ENCODE measurements around the gene HEXD. TPM values are rescaled to one million over a fixed set of nuclear protein-coding genes. Genes with fewer than 3 reads are reported as not detected.

The HEXD gene
- total RNA-seq, 1 experiment from 2014 or later = 21.7 TPM

GRCh38 chr17:82412535-82413520 is 5.3 kb upstream of the HEXD start:
- DNase-seq = no peak
- Histone ChIP-seq H3K9ac (ENCODE audit: low read length) (no peak overlapping the region), H3K4me3 (ENCODE audit: low read length) (no peak overlapping the region), H3K9me3 (ENCODE audit: low read length) (no peaks in the 10 kb centered on the region), H3K27ac (ENCODE audit: low read length) (no peak overlapping the region), H4K20me1 (ENCODE audit: insufficient read depth, low read depth, low read length) (peaks cover 16% of the 10 kb centered on the region; the same call in 1 of the 2 replicates), H3K79me2 (ENCODE audit: low read length) (no peaks in the 10 kb centered on the region), H2AFZ (ENCODE audit: low read length) (no peak overlapping the region), H3K9me2 (replicated peaks; ENCODE audit: insufficient read depth, low read length) (no peaks in the 10 kb centered on the region), H3K4me2 (ENCODE audit: low read depth, low read length, poor library complexity, severe bottlenecking) (no peak overlapping the region), H3K4me1 (ENCODE audit: low read length) (peaks cover 4% of the 10 kb centered on the region), H3K27me3 (ENCODE audit: low read length) (no peaks in the 10 kb centered on the region), H3K36me3 (ENCODE audit: insufficient read depth, low read length) (no peaks in the 10 kb centered on the region)

- Histone ChIP-seq H4K20me1 (ENCODE audit: insufficient read depth, low read depth, low read length) (peaks cover 18% of the 10 kb centered on the region; the same call in 1 of the 2 replicates), H3K27me3 (ENCODE audit: low read length) (no peaks in the 10 kb centered on the region), H3K9ac (ENCODE audit: low read length) (no peak overlapping the region), H3K9me3 (ENCODE audit: low read length) (no peaks in the 10 kb centered on the region), H3K79me2 (ENCODE audit: low read length) (0 out of 2 replicates have a peak, but pooled peaks cover 6% of the 10 kb centered on the region), H3K27ac (ENCODE audit: low read length) (no peak overlapping the region), H3K36me3 (ENCODE audit: insufficient read depth, low read length) (no peaks in the 10 kb centered on the region), H3K4me2 (ENCODE audit: low read depth, low read length, poor library complexity, severe bottlenecking) (peak overlapping the region; percentile 35), H3K4me1 (ENCODE audit: low read length) (peaks cover 14% of the 10 kb centered on the region), H3K9me2 (replicated peaks; ENCODE audit: insufficient read depth, low read length) (no peaks in the 10 kb centered on the region), H2AFZ (ENCODE audit: low read length) (no peak overlapping the region), H3K4me3 (ENCODE audit: low read length) (no peak overlapping the region)
- peak; percentile 87 for DNase-seq
Measured at GRCh38 chr17:82414548-82415281, 3.4 kb upstream of the HEXD start.

GRCh38 chr17:82415336-82415735 is 2.8 kb upstream of the HEXD start:
- Histone ChIP-seq H3K4me2 (ENCODE audit: low read depth, low read length, poor library complexity, severe bottlenecking) (no peak overlapping the region), H3K9me2 (replicated peaks; ENCODE audit: insufficient read depth, low read length) (no peaks in the 10 kb centered on the region), H3K27ac (ENCODE audit: low read length) (no peak overlapping the region), H3K79me2 (ENCODE audit: low read length) (0 out of 2 replicates have a peak, but pooled peaks cover 6% of the 10 kb centered on the region), H2AFZ (ENCODE audit: low read length) (no peak overlapping the region), H3K4me3 (ENCODE audit: low read length) (no peak overlapping the region), H4K20me1 (ENCODE audit: insufficient read depth, low read depth, low read length) (peaks cover 18% of the 10 kb centered on the region; the same call in 1 of the 2 replicates), H3K9ac (ENCODE audit: low read length) (no peak overlapping the region), H3K27me3 (ENCODE audit: low read length) (no peaks in the 10 kb centered on the region), H3K9me3 (ENCODE audit: low read length) (no peaks in the 10 kb centered on the region), H3K4me1 (ENCODE audit: low read length) (peaks cover 17% of the 10 kb centered on the region), H3K36me3 (ENCODE audit: insufficient read depth, low read length) (no peaks in the 10 kb centered on the region)
- DNase-seq = no peak

GRCh38 chr17:82415786-82416185 is 2.4 kb upstream of the HEXD start:
- Histone ChIP-seq H3K27ac (ENCODE audit: low read length) (no peak overlapping the region), H4K20me1 (ENCODE audit: insufficient read depth, low read depth, low read length) (peaks cover 18% of the 10 kb centered on the region; the same call in 1 of the 2 replicates), H3K27me3 (ENCODE audit: low read length) (no peaks in the 10 kb centered on the region), H3K9me3 (ENCODE audit: low read length) (no peaks in the 10 kb centered on the region), H3K9ac (ENCODE audit: low read length) (no peak overlapping the region), H3K36me3 (ENCODE audit: insufficient read depth, low read length) (no peaks in the 10 kb centered on the region), H3K9me2 (replicated peaks; ENCODE audit: insufficient read depth, low read length) (no peaks in the 10 kb centered on the region), H3K4me3 (ENCODE audit: low read length) (no peak overlapping the region), H2AFZ (ENCODE audit: low read length) (no peak overlapping the region), H3K79me2 (ENCODE audit: low read length) (0 out of 2 replicates have a peak, but pooled peaks cover 6% of the 10 kb centered on the region), H3K4me1 (ENCODE audit: low read length) (peaks cover 17% of the 10 kb centered on the region), H3K4me2 (ENCODE audit: low read depth, low read length, poor library complexity, severe bottlenecking) (no peak overlapping the region)
- no peak for DNase-seq

GRCh38 chr17:82416264-82416663 is 1.9 kb upstream of the HEXD start:
- Histone ChIP-seq H3K4me2 (ENCODE audit: low read depth, low read length, poor library complexity, severe bottlenecking) (no peak overlapping the region), H2AFZ (ENCODE audit: low read length) (no peak overlapping the region), H3K36me3 (ENCODE audit: insufficient read depth, low read length) (no peaks in the 10 kb centered on the region), H4K20me1 (ENCODE audit: insufficient read depth, low read depth, low read length) (peaks cover 18% of the 10 kb centered on the region; the same call in 1 of the 2 replicates), H3K4me1 (ENCODE audit: low read length) (peaks cover 17% of the 10 kb centered on the region), H3K27me3 (ENCODE audit: low read length) (no peaks in the 10 kb centered on the region), H3K79me2 (ENCODE audit: low read length) (0 out of 2 replicates have a peak, but pooled peaks cover 6% of the 10 kb centered on the region), H3K27ac (ENCODE audit: low read length) (no peak overlapping the region), H3K9ac (ENCODE audit: low read length) (no peak overlapping the region), H3K9me2 (replicated peaks; ENCODE audit: insufficient read depth, low read length) (no peaks in the 10 kb centered on the region), H3K4me3 (ENCODE audit: low read length) (no peak overlapping the region), H3K9me3 (ENCODE audit: low read length) (no peaks in the 10 kb centered on the region)
- DNase-seq = no peak

GRCh38 chr17:82416771-82417170 is 1.4 kb upstream of the HEXD start:
- Histone ChIP-seq H3K9me3 (ENCODE audit: low read length) (no peaks in the 10 kb centered on the region), H3K9me2 (replicated peaks; ENCODE audit: insufficient read depth, low read length) (no peaks in the 10 kb centered on the region), H3K79me2 (ENCODE audit: low read length) (0 out of 2 replicates have a peak, but pooled peaks cover 6% of the 10 kb centered on the region), H2AFZ (ENCODE audit: low read length) (no peak overlapping the region), H3K27me3 (ENCODE audit: low read length) (no peaks in the 10 kb centered on the region), H4K20me1 (ENCODE audit: insufficient read depth, low read depth, low read length) (peaks cover 18% of the 10 kb centered on the region; the same call in 1 of the 2 replicates), H3K9ac (ENCODE audit: low read length) (no peak overlapping the region), H3K27ac (ENCODE audit: low read length) (no peak overlapping the region), H3K4me3 (ENCODE audit: low read length) (no peak overlapping the region), H3K36me3 (ENCODE audit: insufficient read depth, low read length) (no peaks in the 10 kb centered on the region), H3K4me1 (ENCODE audit: low read length) (peaks cover 17% of the 10 kb centered on the region), H3K4me2 (ENCODE audit: low read depth, low read length, poor library complexity, severe bottlenecking) (no peak overlapping the region)
- peak; percentile 58 for DNase-seq

- Histone ChIP-seq H3K4me2 (ENCODE audit: low read depth, low read length, poor library complexity, severe bottlenecking) (peak overlapping the region; percentile 93), H3K4me3 (ENCODE audit: low read length) (peak overlapping the region; percentile 99), H3K36me3 (ENCODE audit: insufficient read depth, low read length) (no peaks in the 10 kb centered on the region), H3K9ac (ENCODE audit: low read length) (peak overlapping the region; percentile 90), H2AFZ (ENCODE audit: low read length) (0 out of 2 replicates have a peak overlapping the region, but pooled peaks have one; percentile 21), H3K27ac (ENCODE audit: low read length) (peak overlapping the region; percentile 50), H3K27me3 (ENCODE audit: low read length) (no peaks in the 10 kb centered on the region), H3K79me2 (ENCODE audit: low read length) (0 out of 2 replicates have a peak, but pooled peaks cover 6% of the 10 kb centered on the region), H3K4me1 (ENCODE audit: low read length) (peaks cover 17% of the 10 kb centered on the region), H3K9me3 (ENCODE audit: low read length) (no peaks in the 10 kb centered on the region), H3K9me2 (replicated peaks; ENCODE audit: insufficient read depth, low read length) (no peaks in the 10 kb centered on the region), H4K20me1 (ENCODE audit: insufficient read depth, low read depth, low read length) (peaks cover 18% of the 10 kb centered on the region; the same call in 1 of the 2 replicates)
- peak; percentile 44 for DNase-seq
Measured at GRCh38 chr17:82419540-82419939, 1.4 kb downstream of the HEXD start.

Measured in Karpas-422 (cell line).